GF-D8 (cell line): Measurements from ENCODE around the gene RAPGEF6.
"Not testable (repeated sequence)": the region's sequence is repeated elsewhere in the genome, so short reads cannot be mapped to it uniquely, and the experiment has no call there.

Experiments
- DNase-seq: peaks from one replicate; lab custom pipeline; 2025; lab: John Stamatoyannopoulos, UW

Gene RAPGEF6

DNA sequence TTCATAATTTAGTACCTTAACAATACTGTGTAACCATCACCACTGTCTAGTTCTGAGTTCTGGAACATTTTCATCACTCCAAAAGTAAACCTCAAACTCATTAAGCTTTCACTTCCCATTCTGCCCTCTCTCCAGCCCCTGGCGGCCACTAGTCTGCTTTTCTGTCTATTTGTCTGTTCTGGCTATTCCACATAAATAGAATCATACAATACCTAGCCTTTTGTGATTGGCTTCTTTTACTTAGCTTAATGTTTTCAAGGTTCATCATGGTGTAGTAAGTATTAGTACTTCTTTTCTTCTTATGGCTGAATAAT is 138.7 kb downstream of the RAPGEF6 start:
- no peak for DNase-seq

DNA sequence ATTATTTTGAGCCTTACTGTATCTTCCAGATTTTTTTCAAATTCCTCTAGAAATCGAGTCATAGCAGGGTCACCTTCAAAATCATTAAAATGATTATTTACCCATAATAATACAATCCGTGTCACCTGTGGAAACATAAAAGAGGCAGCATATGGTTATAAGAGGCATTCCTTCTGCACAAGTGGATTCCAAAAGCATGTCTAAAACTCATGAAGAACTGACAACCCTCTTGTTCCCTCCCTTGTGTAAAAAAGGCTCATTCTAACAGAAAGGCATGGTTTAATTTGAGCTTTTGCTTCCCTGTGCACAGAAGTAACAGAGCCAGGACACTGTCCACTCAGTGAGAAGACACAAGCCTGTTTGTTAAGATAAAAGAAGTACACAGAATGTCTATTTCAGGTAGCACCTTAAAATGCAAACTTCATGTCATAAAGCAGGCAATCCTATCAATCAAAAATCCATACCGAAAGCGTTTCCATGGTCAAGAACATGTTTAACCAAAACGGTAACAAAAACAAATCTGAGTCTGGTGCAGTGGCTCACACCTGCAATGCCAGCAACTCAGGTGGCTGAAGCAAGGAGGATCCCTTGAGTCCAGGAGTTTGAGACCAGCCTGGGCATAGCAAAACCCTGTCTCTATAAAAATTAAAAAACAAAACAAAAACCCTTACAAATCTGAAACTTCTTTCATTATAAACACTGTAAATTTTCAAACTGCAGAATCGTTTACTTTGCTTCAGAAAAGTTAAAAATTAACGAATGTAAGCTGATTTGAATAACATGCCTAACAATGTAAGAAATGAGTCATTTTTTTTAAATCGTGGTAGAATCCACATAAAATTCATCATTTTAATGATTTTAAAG is 139.3 kb downstream of the RAPGEF6 start:
- DNase-seq, result no peak

DNA sequence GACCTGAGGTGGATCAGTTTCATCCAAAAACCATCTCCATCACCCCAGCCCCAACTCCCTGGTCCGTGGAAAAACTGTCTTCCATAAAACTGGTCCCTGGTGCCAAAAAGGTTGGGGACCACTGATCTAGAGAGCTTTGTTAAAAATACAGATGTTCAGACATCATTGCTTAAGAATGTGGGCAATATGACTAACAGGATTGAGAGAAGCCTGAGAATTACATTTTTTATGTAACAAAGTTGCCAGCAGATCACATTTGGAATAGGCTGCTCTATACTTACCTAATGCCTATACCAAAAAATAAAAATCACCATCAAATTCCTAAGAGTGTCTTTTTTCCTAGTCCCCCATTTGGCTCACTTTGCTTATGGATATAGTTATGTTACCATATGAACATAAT is 143.3 kb downstream of the RAPGEF6 start:
- DNase-seq, result no peak

DNA sequence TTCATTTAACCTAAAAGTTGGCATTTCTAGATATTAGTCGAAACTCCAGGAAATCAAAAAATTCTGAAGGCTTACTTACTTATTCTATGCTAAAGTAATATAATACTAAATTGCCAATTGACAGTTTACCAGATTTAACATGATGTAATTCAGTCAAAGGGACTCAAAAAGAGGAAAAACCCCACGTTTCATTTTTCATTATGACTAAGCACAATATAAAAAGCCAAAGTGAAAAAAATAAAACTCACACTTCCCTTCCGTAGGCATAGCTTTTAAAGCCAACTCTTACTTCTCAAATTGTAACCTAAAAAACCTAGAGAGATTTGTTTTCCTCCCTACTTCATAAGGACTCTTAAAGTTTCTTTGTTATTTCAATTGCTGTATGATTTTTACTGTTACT is 146.6 kb downstream of the RAPGEF6 start:
- no peak for DNase-seq

DNA sequence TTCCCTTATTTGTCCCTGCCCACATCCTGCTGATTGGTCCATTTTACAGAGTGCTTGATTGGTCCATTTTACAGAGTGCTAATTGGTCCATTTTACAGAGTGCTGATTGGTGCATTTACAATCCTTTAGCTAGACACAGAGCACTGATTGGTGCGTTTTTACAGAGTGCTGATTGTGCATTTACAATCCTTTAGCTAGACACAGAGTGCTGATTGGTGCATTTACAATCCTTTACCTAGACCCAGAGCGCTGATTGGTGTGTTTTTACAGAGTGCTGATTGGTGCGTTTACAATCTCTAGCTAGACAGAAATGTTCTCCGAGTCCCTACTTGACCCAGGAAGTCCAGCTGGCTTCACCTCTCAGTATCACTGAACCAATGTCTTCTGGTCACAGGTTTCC is 147.7 kb downstream of the RAPGEF6 start:
- DNase-seq, result not testable (repeated sequence)

DNA sequence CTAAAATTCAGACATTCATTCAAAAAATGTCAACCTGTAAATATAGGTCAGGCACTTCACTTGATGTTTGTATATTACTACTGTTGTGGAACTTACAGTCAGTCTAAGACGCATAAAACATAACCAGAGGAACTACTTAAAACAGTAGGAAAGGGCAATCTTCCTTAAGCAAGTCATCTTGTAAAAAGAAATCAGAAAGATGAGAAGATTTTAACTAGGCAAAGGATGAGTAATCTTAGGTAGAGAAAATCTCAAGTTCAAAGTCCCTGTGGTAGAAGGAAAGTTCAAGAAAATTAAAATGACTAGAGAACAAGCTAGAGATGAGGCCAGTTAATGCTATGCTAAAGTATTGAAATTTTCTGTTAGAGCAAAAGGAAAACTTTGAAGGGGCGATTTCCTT is 152.4 kb downstream of the RAPGEF6 start:
- DNase-seq, result no peak

DNA sequence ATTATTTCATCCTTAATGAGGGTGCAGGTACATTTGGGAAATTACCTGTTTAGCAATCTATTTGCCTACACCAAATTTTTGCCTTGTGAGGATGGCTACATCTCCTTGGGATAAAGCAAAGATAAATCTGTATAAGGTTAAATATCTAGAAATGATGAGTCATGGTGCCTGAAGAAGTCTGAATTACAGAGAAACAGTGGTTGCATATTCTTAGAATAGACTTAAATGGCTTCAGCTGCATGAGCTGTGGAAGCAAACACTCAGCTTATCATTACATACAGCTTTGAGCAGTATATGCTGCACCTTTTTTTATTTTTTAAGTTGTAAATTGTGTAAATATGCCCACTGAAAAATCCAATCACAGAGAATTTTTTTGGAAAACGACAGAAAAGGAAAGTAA is 153.5 kb downstream of the RAPGEF6 start:
- DNase-seq, result no peak

DNA sequence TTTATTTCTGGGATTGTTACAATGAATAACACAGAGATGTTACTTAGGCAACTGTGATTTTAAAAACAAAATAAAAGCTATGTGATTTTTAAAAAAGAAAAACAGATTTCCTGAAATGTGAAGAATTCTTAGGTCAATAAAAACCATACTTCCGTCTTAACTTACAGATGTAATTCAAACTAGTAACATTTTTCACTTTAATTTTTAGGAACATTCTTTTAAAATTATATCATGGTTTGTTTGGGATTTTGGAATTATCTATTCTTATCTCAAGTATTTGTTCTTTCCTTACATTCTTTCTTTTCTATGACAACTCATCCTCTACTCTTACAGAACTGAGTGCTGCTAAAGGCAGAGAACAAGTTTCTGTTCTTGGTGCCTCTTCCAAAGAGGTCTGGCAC is 159.5 kb downstream of the RAPGEF6 start:
- no peak for DNase-seq

DNA sequence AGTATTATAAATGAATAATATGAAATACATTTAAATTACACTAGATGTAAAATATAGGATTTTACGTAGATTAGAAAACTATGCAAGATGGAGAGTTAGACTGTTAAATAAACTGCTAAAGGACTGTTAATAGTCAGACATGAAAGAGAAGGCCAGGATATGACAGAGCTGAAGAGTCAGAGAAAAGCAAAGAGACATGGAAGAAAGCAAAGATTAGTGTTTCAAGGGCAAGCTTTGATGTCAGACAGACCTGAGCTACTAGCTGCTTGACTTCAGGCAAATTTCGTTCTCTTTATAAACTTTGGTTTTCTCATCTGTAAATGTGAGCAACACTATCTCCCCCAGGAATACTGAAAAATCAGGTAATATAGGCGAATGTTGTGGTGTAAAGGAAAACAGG is 161.3 kb downstream of the RAPGEF6 start:
- DNase-seq, result no peak

DNA sequence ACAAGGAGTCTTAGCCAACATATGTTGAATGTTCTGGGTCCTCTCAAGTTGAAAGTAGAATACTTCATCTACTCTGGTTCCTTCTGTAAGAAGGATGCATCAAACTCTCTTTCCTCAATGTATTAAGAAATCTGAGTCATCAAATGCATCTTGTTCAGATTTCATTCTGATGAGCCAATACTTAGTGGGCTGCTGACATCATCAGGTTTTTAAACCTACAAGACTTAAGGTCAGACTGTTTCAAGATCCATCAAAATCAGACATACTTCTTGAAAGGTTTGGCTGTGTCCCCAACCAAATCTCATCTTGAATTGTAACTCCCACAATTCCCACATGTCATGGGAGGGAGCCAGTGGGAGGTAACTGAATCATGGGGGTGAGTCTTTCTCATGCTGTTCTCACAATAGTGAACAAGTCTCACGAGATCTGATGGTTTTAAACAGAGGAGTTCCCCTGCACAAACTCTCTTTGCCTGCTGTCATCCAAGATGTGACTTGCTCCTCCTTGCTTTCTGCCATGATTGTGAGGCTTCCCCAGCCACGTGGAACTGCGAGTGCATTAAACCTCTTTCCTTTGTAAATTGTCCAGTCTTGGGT is 168.8 kb downstream of the RAPGEF6 start:
- no peak for DNase-seq

DNA sequence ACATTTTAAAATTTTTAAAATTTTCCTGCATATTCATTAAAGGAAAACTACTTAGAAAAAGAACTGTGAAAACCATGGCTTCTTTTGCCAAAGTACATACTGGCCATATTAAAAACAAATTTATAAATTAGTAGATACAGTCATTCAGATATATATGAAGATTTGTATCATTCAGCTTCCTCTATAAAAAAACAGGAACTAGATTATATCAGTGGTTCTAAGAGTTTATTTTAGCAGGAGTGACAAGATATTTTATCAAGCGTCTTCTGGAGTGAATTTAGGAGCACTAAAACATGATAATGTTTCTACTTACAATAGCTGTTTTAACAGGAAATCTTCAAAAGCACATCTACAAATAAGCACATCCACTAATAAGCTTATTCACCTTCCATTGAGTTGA is 171.4 kb downstream of the RAPGEF6 start:
- peak; percentile 10 for DNase-seq

DNA sequence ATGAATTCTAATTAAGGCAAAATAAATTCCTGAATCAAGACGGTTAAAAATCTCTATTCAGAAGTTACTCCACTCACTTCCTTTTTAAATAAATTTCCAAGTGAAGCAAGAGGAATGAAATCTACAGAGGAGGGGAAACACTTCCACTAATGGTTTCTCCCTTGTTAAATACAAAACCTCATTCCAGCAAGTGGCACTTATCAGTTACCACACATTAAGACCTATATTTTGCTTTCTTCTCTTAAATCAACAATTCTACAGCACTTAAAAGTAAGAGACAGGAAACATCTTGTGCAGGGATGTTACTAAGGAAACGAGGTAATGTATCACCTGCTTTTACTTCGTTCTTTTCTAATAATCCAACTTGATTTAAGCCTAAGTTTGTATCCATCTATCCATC is 172.6 kb downstream of the RAPGEF6 start:
- peak; percentile 43 for DNase-seq

DNA sequence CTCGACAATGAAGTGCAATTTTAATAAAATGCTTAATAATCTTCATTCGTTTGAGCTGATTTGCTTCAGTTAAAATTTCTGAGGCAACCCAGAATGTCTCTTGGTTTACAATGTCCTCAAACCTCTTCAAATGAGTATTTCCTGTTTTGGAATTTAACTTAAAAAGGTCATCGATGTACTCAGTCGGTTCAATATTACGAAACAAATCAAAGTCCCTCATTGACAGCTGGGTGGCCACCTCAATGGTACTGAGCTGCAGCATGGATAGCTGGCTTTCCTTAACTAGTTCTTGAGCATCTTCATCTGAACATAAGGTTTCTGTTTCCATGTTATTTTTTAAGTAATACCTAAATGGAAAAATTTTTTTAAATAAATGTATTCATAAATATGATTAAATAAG is 173.3 kb downstream of the RAPGEF6 start:
- DNase-seq, result no peak

DNA sequence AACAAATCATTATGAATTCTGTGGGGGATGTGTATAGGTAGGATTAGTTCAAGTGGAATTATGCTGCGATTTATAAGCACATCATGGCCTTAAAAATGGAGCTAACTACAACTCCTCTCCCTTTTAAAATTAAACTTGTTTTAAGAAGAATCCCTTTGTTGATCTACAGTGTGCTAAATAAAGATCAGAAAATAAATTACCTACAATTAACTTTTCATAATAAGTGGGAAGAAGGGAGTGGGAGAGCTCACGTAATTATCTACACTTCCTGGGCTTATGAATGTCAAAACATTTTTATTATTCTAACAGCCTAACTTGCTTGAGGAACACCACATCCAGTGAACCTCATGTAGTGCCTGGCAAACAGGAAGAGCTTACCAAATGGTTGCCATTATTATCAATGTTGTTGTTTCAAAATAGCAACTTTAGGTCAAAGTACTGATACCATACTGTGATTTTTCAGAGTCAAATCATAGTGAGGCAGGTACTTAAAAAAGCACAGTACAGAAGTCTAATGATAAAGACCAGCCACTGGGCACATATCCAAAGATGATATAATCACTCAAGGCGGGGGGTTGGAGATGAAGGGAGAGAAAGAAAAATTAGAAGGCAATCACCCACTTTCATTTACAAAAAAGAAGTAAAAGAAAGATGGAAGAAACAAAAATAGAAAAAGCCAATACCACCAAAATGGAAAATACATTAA is 174.0 kb downstream of the RAPGEF6 start:
- no peak for DNase-seq

DNA sequence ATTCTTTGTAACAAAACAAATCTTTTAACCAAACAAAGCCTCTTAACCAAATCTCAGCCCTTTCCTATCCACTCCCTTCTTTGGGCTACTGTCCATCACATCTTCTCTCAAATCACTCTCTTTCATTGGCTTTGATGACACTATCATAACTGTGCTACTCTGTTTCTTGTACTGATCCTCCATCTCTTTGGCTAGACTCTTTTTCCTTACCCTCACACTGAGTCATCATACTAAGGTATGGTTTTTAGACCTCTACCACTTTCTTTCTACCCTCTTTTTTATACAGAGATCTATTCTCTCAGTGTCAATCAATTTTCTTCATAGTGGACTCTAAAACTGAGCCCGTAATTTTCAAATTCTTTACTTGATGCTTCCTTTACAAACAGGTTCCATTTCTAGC is 174.9 kb downstream of the RAPGEF6 start:
- no peak for DNase-seq

DNA sequence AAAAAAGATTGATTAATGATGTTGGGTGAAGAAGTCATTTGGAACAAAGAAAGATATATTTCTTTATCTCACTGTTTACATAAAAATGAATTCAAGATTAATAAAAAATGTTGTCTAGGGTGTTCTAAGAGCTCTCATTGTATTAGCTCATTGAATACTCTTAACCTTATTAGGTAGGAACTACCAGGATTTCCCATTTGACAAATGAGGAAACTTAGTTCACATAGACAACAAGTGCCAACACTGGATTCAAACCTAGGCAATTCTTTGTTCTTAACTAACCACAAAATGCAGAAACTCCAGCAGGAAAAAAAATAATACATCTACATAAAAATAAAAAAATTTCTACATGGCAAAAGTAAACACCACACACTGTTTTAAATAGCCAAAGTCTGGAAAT is 175.8 kb downstream of the RAPGEF6 start:
- DNase-seq, result no peak

DNA sequence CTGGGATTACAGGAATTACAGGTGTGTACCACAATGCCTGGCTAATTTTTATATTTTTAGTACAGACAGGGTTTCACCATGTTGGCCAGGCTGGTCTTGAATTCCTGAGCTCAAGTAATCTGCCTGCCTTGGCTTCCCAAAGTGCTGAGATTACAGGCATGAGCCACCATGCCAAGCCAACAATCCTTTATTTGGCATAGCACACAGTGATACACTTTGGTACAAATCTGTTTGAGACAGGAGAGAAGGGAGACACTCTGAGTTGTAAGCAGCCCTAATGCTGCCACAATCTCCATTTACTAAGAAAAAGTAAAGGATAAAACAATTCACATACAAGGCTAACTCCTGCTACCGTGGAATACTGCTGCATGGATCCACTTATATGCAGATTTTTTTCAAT is 177.8 kb downstream of the RAPGEF6 start:
- DNase-seq, result no peak

DNA sequence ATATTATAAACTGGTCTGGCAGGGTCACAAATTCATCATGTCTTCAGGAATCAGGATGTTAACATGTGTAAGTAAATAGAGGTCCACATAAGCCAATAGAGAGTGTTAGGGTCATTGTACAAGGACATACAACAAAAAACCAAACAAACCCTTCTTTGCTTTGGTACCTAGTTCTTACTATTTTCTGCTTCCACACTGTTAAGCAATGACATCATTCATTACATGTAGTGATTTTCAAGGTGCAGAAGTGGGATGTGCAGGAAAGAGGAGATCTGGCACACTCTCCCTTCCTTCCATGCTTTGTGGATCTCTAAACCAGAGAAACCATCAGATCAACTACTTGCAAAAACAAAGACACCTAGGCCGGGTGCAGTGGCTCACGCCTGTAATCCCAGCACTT is 184.1 kb downstream of the RAPGEF6 start:
- no peak for DNase-seq

DNA sequence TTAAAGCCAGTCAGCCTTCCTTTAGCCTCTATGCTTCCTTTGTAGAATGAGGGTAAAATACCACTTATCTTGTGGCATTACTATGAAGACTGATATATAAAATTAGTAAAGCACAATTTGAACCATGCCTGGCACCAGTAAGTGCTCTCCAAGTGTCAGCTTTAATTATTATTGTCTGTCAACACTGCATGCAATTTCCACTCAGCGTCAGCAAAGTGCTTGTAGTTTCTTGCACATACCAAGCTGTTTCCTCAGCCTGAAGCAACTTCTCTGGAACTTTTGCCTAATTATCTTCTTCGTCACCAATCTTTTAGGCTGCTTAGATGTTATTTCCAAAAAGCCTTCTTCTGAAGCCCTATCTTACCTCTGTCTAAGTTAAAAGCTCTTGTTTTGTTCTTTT is 193.8 kb downstream of the RAPGEF6 start:
- no peak for DNase-seq

DNA sequence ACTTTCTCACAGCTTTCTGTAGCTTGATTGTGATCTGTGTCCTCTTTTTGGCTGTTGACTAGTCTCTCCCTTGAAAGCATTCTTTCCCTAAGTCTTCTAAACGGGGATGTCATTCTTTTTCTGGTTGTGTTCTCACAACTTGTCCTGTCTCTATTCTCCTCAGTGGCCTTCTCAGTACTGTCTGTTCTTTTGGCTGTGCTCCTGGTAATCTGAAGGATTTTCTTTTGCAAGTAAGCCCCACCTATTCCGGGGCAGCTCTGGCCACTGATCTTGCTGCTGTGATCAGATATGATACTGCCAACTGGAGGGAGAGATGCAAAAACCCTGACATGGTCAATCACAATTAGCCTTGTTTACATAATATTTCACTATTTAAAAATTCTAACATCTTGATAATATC is 198.9 kb downstream of the RAPGEF6 start:
- DNase-seq, result no peak

DNA sequence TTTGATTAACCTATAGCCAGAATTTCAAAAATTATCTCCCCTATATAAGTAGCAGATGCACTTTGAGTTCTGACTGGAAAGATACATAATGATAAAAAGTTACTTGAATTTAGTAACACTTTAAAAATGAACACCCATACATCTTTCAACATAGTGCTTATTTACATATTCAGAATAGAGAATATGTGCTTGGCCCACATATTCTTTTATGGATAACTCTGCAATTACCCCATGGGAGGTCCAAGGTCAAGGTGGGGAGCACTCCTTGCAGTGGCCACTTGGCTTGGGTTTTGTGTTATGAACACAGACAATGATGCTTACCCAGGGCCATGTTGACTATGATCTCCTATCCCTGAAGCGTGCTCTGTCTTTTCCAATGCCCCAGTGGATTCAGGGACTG is 201.9 kb downstream of the RAPGEF6 start:
- DNase-seq, result no peak

DNA sequence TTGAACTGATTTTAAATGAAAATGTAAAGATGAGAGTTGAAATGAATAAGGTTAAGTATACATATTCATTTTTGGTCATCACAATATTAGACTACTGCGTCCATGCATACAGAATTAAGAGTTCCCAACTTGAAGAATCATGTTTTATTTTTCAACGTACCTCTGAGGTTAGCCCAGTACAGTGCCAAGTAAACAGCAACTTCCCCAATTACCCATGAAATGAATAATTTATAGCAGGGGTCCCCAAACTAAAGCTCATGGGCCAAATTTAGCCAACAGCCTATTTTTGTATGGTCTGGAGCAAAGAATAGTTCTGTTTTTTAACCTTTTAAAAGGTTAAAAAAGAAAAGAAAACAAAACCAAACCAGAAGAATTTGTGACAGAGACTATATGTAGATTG is 203.2 kb downstream of the RAPGEF6 start:
- no peak for DNase-seq

DNA sequence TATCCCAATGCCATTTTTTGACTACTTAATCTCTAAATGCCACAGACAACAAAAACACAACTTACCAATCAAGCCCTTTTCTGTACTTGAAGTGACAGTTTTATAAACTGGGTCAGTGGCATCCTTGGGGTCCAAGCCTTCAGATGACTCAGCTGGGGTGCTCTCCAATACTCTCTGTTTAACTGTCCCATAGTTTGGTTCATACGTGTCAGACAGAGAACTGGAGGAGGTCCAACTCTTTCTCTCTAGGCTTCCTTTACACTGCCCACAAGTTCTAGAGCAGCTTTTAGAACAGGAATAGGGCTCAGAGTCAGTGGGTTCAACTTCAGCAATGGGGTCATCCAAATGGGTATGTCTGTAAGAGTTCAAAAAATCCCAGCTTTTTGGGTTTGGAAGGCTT is 204.2 kb downstream of the RAPGEF6 start:
- DNase-seq, result no peak
